H1 (cell line): ENCODE measurements around the gene HS1BP3. TPM values are rescaled to one million over a fixed set of nuclear protein-coding genes. Genes with fewer than 3 reads are reported as not detected.

Source experiments
- CTCF ChIA-PET: fragments of 300-600 bp; sonication (Branson Sonifier 250); formaldehyde crosslinking; loops from one replicate; lab custom pipeline; 2021; ENCODE audit not compliant: partially characterized antibody; lab: Charles Lee
- POLR2A ChIA-PET: fragments of 300-600 bp; sonication (Branson Sonifier 250); formaldehyde crosslinking; loops from one replicate; lab custom pipeline; 2021; ENCODE audit warnings: inconsistent platforms; ENCODE audit not compliant: partially characterized antibody; lab: Charles Lee
- DNase-seq, 2 experiments: peaks; one replicate each; pipeline versions ENCODE4 v3.0.0 to v3.0.0-alpha.2; 2010 to 2022; ENCODE audit warnings: low spot score in 2 of 2, low read depth in 1 of 2, mixed read lengths in 1 of 2
- FAIRE-seq: peaks from 2 replicates; lab custom pipeline; 2011; peaks lifted over from hg19 to GRCh38; lab: Jason Lieb, UNC
- H2AFZ ChIP-seq: 2 replicates; pipeline ENCODE4 v1.8.1; 2012; ENCODE audit warnings: low read length, inconsistent platforms
- H2AK5ac ChIP-seq: 2 replicates; pipeline ENCODE4 v1.6.1; 2013; ENCODE audit warnings: low read depth, low read length
- H2BK120ac ChIP-seq: replicated peaks from 2 replicates; pipeline ENCODE3; 2013; ENCODE audit warnings: low read depth, low read length, inconsistent platforms
- H2BK12ac ChIP-seq: 2 replicates; pipeline ENCODE4 v1.6.1; 2013; ENCODE audit warnings: low read depth, low read length
- H2BK15ac ChIP-seq: 2 replicates; pipeline ENCODE4 v1.6.1; 2013; ENCODE audit warnings: low read length
- H2BK20ac ChIP-seq: 2 replicates; pipeline ENCODE4 v1.6.1; 2013; ENCODE audit warnings: low read length
- H2BK5ac ChIP-seq: 2 replicates; pipeline ENCODE4 v1.6.1; 2013; ENCODE audit warnings: low read depth, low read length
- H3K14ac ChIP-seq: 2 replicates; pipeline ENCODE4 v1.6.1; 2013; ENCODE audit warnings: inconsistent platforms; ENCODE audit not compliant: insufficient read length
- H3K18ac ChIP-seq: 2 replicates; pipeline ENCODE4 v1.6.1; 2013; ENCODE audit warnings: low read length; ENCODE audit errors: extremely low read depth
- H3K23ac ChIP-seq: 2 replicates; pipeline ENCODE4 v1.6.1; 2013; ENCODE audit warnings: inconsistent platforms; ENCODE audit not compliant: insufficient read length
- H3K23me2 ChIP-seq: 2 replicates; pipeline ENCODE4 v1.6.1; 2013; ENCODE audit warnings: low read depth, low read length
- H3K27ac ChIP-seq: 2 replicates; pipeline ENCODE4 v1.6.1; 2011; ENCODE audit warnings: low read depth, low read length, inconsistent platforms
- H3K27me3 ChIP-seq, 4 experiments: replicated peaks in 1 of 4; 1 replicate in 1 of 4; 2 replicates in 3 of 4; pipeline versions ENCODE4 v1.6.1 to v1.8.1; 2011 to 2013; ENCODE audit warnings: low read length in 3 of 4, mild to moderate bottlenecking in 3 of 4, inconsistent platforms in 2 of 4, mixed read lengths in 2 of 4, moderate library complexity in 1 of 4; ENCODE audit not compliant: control insufficient read depth in 3 of 4, insufficient read depth in 3 of 4; ENCODE audit errors: extremely low read depth in 1 of 4
- H3K36me3 ChIP-seq, 4 experiments: 2 replicates each; pipeline versions ENCODE4 v1.6.1 to v1.8.1; 2011 to 2013; ENCODE audit warnings: mild to moderate bottlenecking in 4 of 4, low read length in 3 of 4, moderate library complexity in 2 of 4, control low read depth in 1 of 4, inconsistent platforms in 1 of 4; ENCODE audit not compliant: insufficient read depth in 4 of 4, control insufficient read depth in 2 of 4
- H3K4ac ChIP-seq: replicated peaks from 2 replicates; pipeline ENCODE3; 2013; ENCODE audit warnings: low read length, low read depth, mixed read lengths, inconsistent platforms; ENCODE audit not compliant: insufficient read length
- H3K4me1 ChIP-seq, 4 experiments: replicated peaks in 1 of 4; 1 replicate in 1 of 4; 2 replicates in 3 of 4; pipeline versions ENCODE4 v1.6.1 to v1.8.1; 2011 to 2013; ENCODE audit warnings: low read length in 3 of 4, inconsistent platforms in 2 of 4, mixed read lengths in 1 of 4; ENCODE audit not compliant: insufficient read depth in 4 of 4, control insufficient read depth in 3 of 4
- H3K4me2 ChIP-seq, 2 experiments: 2 replicates each; pipeline versions ENCODE4 v1.6.1 to v1.8.1; 2011 to 2013; ENCODE audit warnings: low read depth in 2 of 2, low read length in 2 of 2, control low read depth in 1 of 2, inconsistent platforms in 1 of 2, mild to moderate bottlenecking in 1 of 2; ENCODE audit not compliant: insufficient read depth in 1 of 2
- H3K4me3 ChIP-seq, 4 experiments: fragments of 200-600, 300-600 bp in 1 of 4; sonication (generic), shearing (Covaris generic), sonication (Bioruptor Twin) in 1 of 4; 2 replicates each; pipeline versions ENCODE4 v1.5.1 to v1.8.1; 2011 to 2016; ENCODE audit warnings: low read length in 4 of 4, low read depth in 3 of 4, control low read depth in 2 of 4, inconsistent platforms in 2 of 4, mild to moderate bottlenecking in 2 of 4, mixed read lengths in 1 of 4, moderate library complexity in 1 of 4; ENCODE audit not compliant: insufficient read depth in 2 of 4; ENCODE audit errors: extremely low read depth in 1 of 4
- H3K56ac ChIP-seq: replicated peaks from 2 replicates; pipeline ENCODE3; 2013; ENCODE audit warnings: low read depth, mild to moderate bottlenecking, mixed read lengths, low read length, inconsistent platforms; ENCODE audit not compliant: insufficient read length
- H3K79me1 ChIP-seq: 2 replicates; pipeline ENCODE4 v1.6.1; 2013; ENCODE audit warnings: low read depth, low read length, control low read depth
- H3K79me2 ChIP-seq, 2 experiments: 2 replicates each; pipeline versions ENCODE4 v1.6.1 to v1.8.1; 2012 to 2013; ENCODE audit warnings: low read length in 2 of 2, mild to moderate bottlenecking in 2 of 2, inconsistent platforms in 1 of 2; ENCODE audit not compliant: insufficient read depth in 2 of 2, control insufficient read depth in 1 of 2
- H3K9ac ChIP-seq, 4 experiments: replicated peaks in 1 of 4; 1 replicate in 1 of 4; 2 replicates in 3 of 4; pipeline versions ENCODE4 v1.6.1 to v1.8.1; 2011 to 2013; ENCODE audit warnings: low read depth in 3 of 4, low read length in 3 of 4, control low read depth in 2 of 4, mild to moderate bottlenecking in 2 of 4, moderate library complexity in 2 of 4, inconsistent platforms in 1 of 4; ENCODE audit errors: extremely low read depth in 1 of 4
- H3K9me3 ChIP-seq, 2 experiments: 2 replicates each; pipeline versions ENCODE4 v1.6.1 to v1.8.1; 2012 to 2013; ENCODE audit warnings: mild to moderate bottlenecking in 2 of 2, moderate library complexity in 2 of 2, control low read depth in 1 of 2, inconsistent platforms in 1 of 2, low read depth in 1 of 2, low read length in 1 of 2, mixed read lengths in 1 of 2; ENCODE audit not compliant: insufficient read depth in 2 of 2
- H4K20me1 ChIP-seq, 2 experiments: replicated peaks in 1 of 2; 2 replicates each; pipeline versions ENCODE3 to v1.8.1; 2011 to 2013; ENCODE audit warnings: inconsistent platforms in 2 of 2, low read length in 2 of 2, mild to moderate bottlenecking in 1 of 2; ENCODE audit not compliant: insufficient read depth in 2 of 2, control insufficient read depth in 1 of 2
- H4K5ac ChIP-seq: 2 replicates; pipeline ENCODE4 v1.6.1; 2013; ENCODE audit warnings: low read length, low read depth, mixed read lengths, inconsistent platforms; ENCODE audit not compliant: insufficient read length
- H4K8ac ChIP-seq: 2 replicates; pipeline ENCODE4 v1.8.0; 2013; ENCODE audit warnings: mild to moderate bottlenecking, moderate library complexity, low read length, inconsistent platforms; ENCODE audit not compliant: insufficient read depth; ENCODE audit errors: extremely low read depth
- H4K91ac ChIP-seq: replicated peaks from 2 replicates; pipeline ENCODE3; 2013; ENCODE audit warnings: low read length, mixed read lengths, inconsistent platforms; ENCODE audit not compliant: insufficient read length
- CBX8 ChIP-seq: fragments of 300-800, 300-1000 bp; sonication (generic); IDR thresholded peaks from 2 replicates; pipeline ENCODE4 v1.7.1; 2016; ENCODE audit warnings: low read depth, low read length, borderline replicate concordance
- EZH2 ChIP-seq: fragments of 200-600 bp; sonication (generic); IDR thresholded peaks from 2 replicates; pipeline ENCODE4 v1.7.1; 2012; ENCODE audit warnings: low read depth, mild to moderate bottlenecking, moderate library complexity, low read length, inconsistent platforms; ENCODE audit not compliant: severe bottlenecking
- FOSL1 ChIP-seq: IDR thresholded peaks from 2 replicates; pipeline ENCODE4 v1.6.1; 2011; ENCODE audit warnings: mild to moderate bottlenecking, low read depth, low read length, moderate library complexity; ENCODE audit not compliant: insufficient read depth
- GABPA ChIP-seq: IDR thresholded peaks from 2 replicates; pipeline ENCODE4 v1.6.1; 2011; ENCODE audit warnings: mild to moderate bottlenecking, low read length, moderate library complexity, borderline replicate concordance; ENCODE audit not compliant: insufficient read depth
- KDM1A ChIP-seq: fragments of 200-600, 300-600 bp; sonication (generic); IDR thresholded peaks from 2 replicates; pipeline ENCODE4 v1.7.1; 2016; ENCODE audit warnings: mild to moderate bottlenecking, low read length, borderline replicate concordance
- KDM5A ChIP-seq: fragments of 200-600 bp; IDR thresholded peaks from 2 replicates; pipeline ENCODE4 v1.7.1; 2012; ENCODE audit warnings: mild to moderate bottlenecking, low read length, inconsistent platforms, mixed read lengths
- MAFK ChIP-seq: IDR thresholded peaks from 2 replicates; pipeline ENCODE4 v1.6.1; 2012; ENCODE audit warnings: low read depth, mild to moderate bottlenecking, improper control_type of control experiment, low read length
- RXRA ChIP-seq: IDR thresholded peaks from 2 replicates; pipeline ENCODE4 v1.6.1; 2011; ENCODE audit warnings: low read depth, mild to moderate bottlenecking, low read length, moderate library complexity; ENCODE audit not compliant: insufficient read depth
- SIN3A ChIP-seq, 2 experiments: IDR thresholded peaks in 1 of 2; conservative IDR thresholded peaks in 1 of 2; 2 replicates each; pipeline ENCODE4 v1.6.1; 2011 to 2012; ENCODE audit warnings: low read length in 2 of 2, improper control_type of control experiment in 1 of 2, low read depth in 1 of 2, mild to moderate bottlenecking in 1 of 2
- SIRT6 ChIP-seq: IDR thresholded peaks from one replicate; pipeline ENCODE4 v1.7.1; 2012; ENCODE audit warnings: low read length, inconsistent platforms
- SIX5 ChIP-seq: IDR thresholded peaks from 2 replicates; pipeline ENCODE4 v1.6.1; 2011; ENCODE audit warnings: mild to moderate bottlenecking, low read depth, low read length
- SP2 ChIP-seq: IDR thresholded peaks from 2 replicates; pipeline ENCODE4 v1.6.1; 2012; ENCODE audit warnings: mild to moderate bottlenecking, low read length, inconsistent platforms
- SP4 ChIP-seq: IDR thresholded peaks from 2 replicates; pipeline ENCODE4 v1.6.1; 2012; ENCODE audit warnings: low read length, inconsistent platforms
- ZNF274 ChIP-seq: IDR thresholded peaks from 2 replicates; pipeline ENCODE4 v1.7.0; 2012; ENCODE audit warnings: low read length, borderline replicate concordance; ENCODE audit errors: extremely low read depth
- WGBS, 2 experiments: shearing (Covaris generic) in 1 of 2; methylation state at CpG; one replicate each; pipeline versions ENCODE4 v1.1.6 to v1.1.7; 2013 to 2015; ENCODE audit warnings: low lambda C conversion rate in 2 of 2, mixed read lengths in 2 of 2, inconsistent platforms in 1 of 2, low coverage in 1 of 2, missing lambda C conversion rate in 1 of 2; ENCODE audit not compliant: insufficient replicate concordance in 2 of 2, insufficient coverage in 1 of 2, insufficient read length in 1 of 2; ENCODE audit errors: extremely low coverage in 1 of 2, missing lambda C conversion rate in 1 of 2; 5-methylcytosine and 5-hydroxymethylcytosine counted together
- polyA plus RNA-seq, 7 experiments: library from polyadenylated mRNA; depleted of rRNA in 3 of 7; stranded (reverse) in 5 of 7; unstranded in 2 of 7; fragments of >200 nt in 5 of 7; fragments of 200-250 nt in 2 of 7; gene quantifications; 1 replicate in 5 of 7; 2 replicates in 1 of 7; 4 replicates in 1 of 7; pipeline versions ENCODE4 v1.2.1 to v1.2.3, GENCODE V29; 2011 to 2013; ENCODE audit warnings: missing spikeins in 2 of 7, mixed read lengths in 2 of 7
- total RNA-seq: library from RNA; stranded (reverse); fragmentation: NEBNext Ultra II Directional; extraction: Animal tissue kit (Norgen Biotek cat#: 25700); gene quantifications from 2 replicates; pipeline ENCODE4 v1.2.1, GENCODE V29; 2021

HS1BP3 gene
- total and polyA plus RNA-seq, 2 of the 8 experiments (the other 6 are each of a cell fraction or from before 2014, with no cell fraction given), result 11.1 to 11.3 TPM

DNA sequence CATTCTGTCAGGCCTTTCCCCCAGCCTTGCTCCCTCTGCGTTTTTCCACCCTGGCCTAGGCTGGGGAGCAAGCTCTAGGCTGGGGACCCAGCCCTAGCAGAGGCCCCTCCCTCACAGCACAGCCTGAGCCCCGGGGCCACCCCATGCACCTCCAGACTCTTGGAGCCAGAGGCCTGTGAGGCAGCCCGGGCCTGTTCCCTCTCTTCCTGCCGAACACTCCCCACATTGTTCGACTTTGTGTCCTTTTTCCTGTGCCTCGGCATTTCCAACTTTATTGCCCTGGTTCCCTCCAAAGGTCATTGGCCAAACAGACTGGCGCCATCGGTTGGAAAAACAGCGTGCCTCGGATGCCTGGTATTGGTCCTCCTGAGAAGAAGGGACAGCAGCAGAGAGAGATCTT, 79.7 kb downstream of the HS1BP3 start:
- Histone ChIP-seq H4K91ac (no peak overlapping the region), H2BK15ac (no peak overlapping the region), H4K8ac (no peak overlapping the region), H2BK5ac (no peak overlapping the region), H3K4me1 (peaks cover 4 to 11% (median 8%) of the 10 kb centered on the region in 4 experiments), H3K4me2 (no peak overlapping the region), H4K20me1 (no peaks in the 10 kb centered on the region), H3K18ac (no peak overlapping the region), H3K79me2 (no peaks in the 10 kb centered on the region), H4K5ac (no peak overlapping the region), H3K4me3 (no peak overlapping the region), H3K27me3 (no peaks in the 10 kb centered on the region; a peak in 4 of 7 replicates), H3K56ac (no peak overlapping the region), H3K23me2 (no peaks in the 10 kb centered on the region), H2BK120ac (no peak overlapping the region), H3K9ac (no peak overlapping the region), H3K23ac (no peak overlapping the region), H3K36me3 (no peaks in the 10 kb centered on the region), H3K79me1 (no peaks in the 10 kb centered on the region), H2BK20ac (0 out of 2 replicates have a peak overlapping the region, but pooled peaks have one; percentile 48), H3K14ac (no peak overlapping the region), H3K4ac (no peak overlapping the region), H3K9me3 (no peaks in the 10 kb centered on the region), H2AK5ac (no peak overlapping the region), H2AFZ (no peak overlapping the region), H2BK12ac (no peak overlapping the region), H3K27ac (no peak overlapping the region)
- POLR2A ChIA-PET, result no interaction called here
- FAIRE-seq, result no peak
- CTCF ChIA-PET, result interaction anchor here (1.2 to 1.6 kb wide), 3 partner anchors 8 to 71 kb away, joined by 3 to 12 read pairs (median 5); no protein-coding TSS in a partner anchor
- 85% methylated on average over 9 of the region's 10 CpGs; no CpG with 5 or more reads in 1 of the 2 experiments for WGBS, 2 experiments
- DNase-seq, result no peak
- TF ChIP-seq MAFK (no peak), SIRT6 (no peak), FOSL1 (no peak), SIX5 (no peak), SP2 (no peak), EZH2 (no peak), RXRA (no peak), ZNF274 (no peak), KDM1A (no peak), SIN3A (conservative IDR thresholded peaks at IDR 0.05 in 1 of 2, IDR thresholded peaks at IDR 0.05 in 1 of 2; ENCODE audit: low read depth in 1 of 2, low read length in 2 of 2) (no peak), GABPA (no peak), CBX8 (no peak), KDM5A (no peak), SP4 (no peak)
